HG03064 (cell line): ENCODE measurements around the gene CDH12.
"Not testable (repeated sequence)": the region's sequence is repeated elsewhere in the genome, so short reads cannot be mapped to it uniquely, and the experiment has no call there.

Experiments
- ATAC-seq: cut with Tn5 transposase; IDR thresholded peaks from one replicate; pipeline ENCODE4 v1.9.1; 2021; ENCODE audit warnings: low read depth; ENCODE audit not compliant: unreplicated experiment

Gene CDH12

DNA sequence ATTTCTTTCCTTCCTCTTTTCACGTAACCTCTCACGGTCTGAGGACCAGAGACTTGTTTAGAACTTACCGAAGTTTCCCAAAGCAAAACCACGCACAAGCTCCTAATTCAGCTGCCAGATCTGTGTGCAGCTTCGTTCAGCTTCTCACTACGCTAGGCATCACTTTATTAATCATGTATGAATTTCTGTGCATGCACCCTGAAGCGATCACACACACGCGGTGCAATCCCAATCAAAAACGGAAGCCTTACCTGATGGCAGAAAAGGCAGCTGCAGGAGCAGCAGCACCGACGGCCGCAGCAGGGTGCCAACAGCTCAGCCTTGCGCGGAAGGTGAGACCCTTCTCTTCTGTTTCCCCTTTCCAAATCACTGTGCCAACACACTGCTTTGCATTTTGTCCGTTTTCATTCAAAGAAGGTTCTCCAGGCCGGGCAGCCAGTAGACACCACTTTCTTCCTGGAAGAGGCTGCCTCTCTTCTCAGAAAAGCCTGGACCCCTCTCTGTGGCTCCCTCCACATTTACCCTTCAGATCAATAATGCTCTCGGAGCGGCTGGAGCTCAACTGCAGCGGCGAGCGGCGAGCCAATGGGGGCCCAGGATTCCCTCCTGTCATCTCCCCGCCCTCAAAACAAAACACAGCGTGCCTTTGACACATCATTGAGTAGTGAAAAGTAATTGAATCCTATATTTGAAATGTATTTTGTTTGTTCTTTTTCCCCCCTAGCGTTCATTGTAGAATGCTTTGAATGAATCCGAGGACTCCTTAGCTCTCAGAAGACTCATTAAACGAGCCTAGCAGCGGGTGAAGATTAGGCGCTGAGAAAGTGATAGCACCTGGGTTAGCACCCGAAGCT, at the start of gene CDH12:
CDH12 (minus strand) TSS at position 538 of the 854 bp plus-strand sequence.
- no peak for ATAC-seq

DNA sequence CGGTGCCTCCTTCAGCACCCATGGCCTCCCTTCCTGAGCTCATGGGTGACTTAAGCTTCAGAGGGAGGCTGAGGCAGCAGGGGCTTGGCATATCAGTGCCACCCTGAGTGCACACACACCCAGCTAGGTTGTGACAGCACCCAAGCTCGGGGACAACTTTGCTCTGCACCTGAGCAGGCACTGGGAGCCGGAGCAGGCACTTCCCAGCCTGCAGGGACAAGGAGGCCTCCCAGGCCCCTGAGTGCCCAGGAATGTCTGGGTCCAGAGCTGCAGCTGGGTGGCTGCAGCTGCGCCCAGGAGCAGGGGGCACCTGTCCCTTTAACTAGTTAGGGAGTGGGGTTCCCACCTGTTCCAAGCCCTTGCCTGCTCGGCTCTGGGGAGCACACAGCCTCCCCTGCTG, 48.7 kb upstream of the CDH12 start:
- no peak for ATAC-seq

DNA sequence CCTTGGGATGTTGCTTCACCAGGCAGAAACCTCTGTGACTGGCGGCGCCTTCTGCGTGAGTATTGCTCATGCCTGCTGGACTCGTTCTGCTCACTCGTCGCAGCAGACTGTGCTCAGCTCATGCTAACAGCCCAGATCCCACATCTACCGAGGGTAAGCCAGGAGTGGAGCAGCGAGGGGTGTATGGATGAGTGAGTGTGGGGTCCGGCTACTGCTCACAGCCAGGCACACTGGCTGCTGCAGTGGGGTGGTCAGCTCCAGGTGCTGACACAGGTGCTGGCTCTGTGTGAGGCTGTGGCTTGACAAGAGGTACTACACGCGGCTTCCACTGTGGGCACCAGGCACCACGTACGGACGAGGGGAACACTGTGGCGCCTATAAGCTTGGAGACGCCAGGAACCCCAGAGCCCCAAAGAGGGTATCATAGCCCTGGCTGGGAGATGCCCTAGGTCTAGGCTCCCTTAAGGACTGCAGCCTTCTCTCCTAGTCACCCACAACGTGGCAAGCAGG, 47.7 kb upstream of the CDH12 start:
- ATAC-seq: no peak

DNA sequence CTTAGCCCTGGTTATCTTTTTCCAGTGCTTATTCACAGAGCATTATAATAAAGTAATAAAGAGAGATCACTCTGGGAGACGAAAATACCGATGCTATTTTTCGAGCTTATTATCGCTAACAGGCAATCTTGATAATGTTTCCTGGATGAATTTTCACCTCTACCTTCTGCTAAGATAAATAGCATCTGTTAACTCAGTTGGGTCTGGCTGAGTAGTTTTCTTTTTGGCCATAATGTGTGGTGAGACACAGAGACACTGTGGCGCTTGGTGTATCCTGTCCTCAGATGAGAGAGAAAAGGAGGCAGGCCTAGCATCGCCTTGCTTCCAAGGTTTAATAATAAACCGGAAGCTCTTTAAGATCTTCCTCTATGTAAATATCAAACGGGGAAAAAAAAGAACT, 46.2 kb upstream of the CDH12 start:
- no peak for ATAC-seq

DNA sequence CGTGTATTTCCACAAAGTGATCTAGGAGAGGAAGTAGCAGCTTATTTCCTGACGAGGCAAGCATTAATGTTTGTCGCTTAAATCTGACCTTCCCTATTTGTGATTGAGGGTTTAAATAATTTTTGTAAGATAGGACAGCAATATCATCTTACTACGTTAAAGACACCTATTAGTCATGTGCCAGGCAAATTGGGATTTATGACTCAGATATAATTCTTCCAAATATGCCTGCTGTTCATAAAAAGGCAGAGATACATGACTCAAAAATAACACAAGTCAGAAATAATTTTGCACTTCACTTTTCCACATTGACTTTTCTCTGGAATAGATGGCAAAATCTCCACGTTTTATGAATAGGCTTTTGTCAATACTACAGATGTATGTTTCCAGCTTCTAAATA, 43.0 kb upstream of the CDH12 start:
- no peak for ATAC-seq

DNA sequence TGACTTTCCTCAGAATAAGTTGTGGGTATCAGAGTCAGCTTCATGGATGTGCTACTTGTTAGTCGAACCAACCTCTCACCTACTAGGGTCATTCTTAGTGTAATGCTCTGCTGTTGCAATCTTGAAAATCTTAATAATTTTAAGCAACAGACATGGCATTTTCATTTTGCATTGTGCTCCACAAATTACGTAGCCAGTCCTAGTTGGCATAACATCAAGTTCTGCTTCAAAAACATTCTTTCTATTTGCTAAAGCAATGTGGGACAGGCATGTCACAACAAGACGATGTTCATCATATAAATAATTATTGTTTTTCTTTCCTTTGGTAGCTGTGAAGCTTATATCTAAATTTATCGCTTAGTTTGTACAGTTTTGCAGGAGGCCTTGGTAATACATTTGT, 39.3 kb upstream of the CDH12 start:
- ATAC-seq: no peak

DNA sequence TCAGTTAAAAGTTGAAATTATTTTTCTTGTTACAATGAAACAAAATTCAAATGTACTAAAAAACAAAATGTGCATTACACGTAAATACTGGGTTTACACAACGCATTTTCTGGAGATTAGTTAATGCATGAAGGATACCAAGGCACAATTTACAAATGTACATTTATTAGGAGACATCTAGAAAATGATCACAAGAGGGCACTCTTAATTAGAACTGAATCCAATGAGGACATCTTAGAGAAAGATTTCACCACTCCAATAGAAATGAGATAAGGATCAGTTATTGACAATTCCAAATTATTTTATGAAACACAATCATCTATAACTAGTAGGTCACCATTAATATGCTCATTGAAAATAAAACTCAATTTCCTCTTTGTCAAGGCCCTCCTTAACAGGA, 36.6 kb upstream of the CDH12 start:
- no peak for ATAC-seq

DNA sequence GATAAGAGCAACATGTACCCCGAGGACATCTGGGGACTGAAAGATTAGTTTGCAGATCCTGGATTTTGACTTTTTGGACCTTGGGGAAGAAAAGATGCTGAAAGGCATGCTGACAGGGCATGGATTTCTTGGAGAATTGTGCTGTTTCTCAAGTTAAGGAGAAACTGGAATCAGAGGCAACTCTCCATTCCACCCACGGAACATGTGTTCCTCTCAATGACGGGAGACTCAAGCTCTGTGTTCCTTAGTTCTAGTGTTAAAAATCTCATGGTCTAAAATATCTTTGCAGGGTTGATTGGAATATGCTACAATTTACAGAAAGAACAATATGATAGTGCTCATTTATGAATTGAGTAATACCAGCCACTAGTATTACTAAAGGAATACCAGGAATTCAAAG, 34.4 kb upstream of the CDH12 start:
- no peak for ATAC-seq

DNA sequence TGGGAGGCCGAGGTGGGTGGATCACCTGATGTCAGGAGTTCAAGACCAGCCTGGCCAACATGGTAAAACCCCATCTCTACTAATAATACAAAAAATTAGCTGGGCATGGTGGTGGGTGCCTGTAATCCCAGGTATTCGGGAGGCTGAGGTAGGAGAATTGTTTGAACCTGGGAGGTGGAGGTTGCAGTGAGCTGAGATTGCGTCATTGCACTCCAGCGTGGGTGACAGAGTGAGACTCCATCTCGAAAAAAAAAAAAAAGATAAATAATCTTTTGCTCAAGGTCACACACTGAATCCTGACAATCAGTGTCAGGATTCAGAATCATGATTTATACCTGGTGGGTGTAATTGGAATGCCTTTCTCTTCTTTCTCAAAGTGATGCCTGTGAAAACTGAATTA, 5.8 kb upstream of the CDH12 start:
- not testable (repeated sequence) for ATAC-seq

DNA sequence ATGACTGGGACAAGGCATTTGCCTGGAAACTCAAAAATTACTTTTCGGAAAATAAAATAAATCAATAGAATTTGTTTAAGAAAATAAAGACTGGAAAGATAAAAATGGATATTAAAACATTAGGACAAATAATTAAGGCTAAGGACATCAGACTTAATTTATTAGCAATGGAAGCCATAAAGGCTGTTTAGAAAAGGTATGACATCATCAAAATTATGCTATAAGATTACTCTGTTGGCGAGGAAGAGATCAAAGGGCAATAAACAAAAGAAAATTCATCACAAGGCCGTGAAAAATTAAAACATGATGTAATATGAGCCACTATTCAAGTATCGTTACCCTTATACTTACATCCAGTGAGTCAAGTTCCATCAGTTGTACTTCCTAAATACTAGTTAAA, 2.7 kb upstream of the CDH12 start:
- ATAC-seq: no peak

DNA sequence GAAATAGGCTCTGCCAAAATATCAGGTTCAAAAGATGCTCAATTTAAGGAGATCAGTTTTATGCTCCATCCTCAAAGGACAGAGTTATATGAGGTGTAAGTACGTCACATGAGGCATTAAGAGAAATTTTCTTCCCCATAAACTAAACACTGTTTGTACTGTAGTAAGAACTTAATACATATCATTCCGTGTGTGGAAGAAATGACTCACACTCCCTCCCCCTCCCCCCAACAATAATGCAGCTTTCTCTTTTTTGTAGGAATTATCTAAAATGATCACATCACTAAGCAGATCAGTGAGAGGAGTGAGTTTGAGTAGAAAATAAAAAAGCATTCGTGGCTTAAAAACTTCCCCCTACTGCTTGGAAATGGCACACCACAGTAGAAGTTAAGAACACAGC, 2.2 kb downstream of the CDH12 start:
- ATAC-seq: no peak

DNA sequence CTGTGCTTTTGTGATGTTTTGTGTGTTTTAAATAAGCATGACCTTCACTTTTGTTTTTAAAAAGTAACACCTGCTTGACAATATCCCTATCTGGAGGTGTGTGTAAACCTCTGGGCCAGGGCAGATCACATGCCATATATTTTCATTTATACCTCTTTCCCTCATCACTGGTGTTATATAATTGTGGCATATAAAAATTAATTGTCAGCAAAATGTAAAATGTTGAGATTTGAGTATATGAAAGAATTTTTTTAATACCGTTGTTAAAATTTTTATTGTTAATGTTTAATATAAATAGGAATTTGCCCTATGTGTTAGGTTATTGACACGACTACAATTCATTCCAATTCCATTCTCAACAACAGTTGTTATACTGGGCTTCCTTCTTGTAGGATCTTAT, 6.5 kb downstream of the CDH12 start:
- ATAC-seq: no peak

DNA sequence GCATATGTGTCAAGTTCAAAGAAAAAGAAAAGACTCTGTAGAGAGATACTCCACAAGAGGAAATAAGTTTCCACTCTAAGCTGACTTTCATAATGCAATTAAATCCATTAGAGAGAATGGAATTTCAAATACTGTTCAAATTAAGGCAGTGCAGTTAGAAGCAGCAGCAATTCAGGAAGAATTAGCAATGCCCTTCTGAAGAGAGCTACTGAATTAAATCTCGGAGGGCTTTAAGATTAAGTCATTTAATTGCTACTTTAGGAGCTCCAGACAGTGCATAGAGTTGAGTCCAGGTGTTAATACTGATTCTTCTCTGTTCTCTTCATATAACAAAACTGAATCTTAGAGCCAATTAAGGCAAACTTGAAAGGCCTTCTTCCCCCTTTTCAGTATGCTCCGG, 8.5 kb downstream of the CDH12 start:
- no peak for ATAC-seq

DNA sequence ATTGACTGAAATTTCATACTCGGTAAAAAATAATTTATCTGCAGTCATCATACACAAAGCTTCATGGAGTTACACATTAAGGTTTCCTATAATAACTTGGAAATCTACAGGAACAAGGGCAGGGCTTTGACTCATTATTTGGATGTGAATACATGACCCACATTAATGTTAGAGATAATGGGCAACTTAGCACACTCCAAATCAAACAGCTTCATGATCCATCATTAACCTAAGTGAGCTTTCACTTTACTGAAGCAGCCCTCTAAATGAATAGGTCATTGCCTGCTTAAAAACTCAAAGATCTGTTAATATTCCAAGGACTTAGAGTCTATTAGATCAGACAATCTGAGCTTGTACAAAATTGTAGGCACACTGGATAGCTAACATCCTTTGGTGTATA, 9.0 kb downstream of the CDH12 start:
- ATAC-seq: no peak

DNA sequence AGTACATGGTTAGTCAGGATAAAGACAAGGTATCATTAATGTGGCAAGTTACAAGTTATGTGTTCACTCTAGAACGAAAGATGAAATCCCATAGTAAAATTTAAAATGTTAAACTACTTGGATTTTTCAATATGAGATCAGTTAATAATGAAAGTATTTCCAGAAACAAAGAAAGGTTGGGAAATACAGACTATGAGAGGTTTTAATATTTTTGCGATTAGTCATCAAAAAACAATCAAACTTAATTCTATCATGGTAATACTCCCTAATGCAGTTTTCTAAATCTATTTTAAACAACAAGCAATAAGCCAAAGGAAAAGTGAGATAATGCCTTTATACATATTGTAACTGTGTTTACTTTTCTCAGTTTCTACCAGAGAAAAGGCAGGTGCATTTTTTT, 10.6 kb downstream of the CDH12 start:
- no peak for ATAC-seq

DNA sequence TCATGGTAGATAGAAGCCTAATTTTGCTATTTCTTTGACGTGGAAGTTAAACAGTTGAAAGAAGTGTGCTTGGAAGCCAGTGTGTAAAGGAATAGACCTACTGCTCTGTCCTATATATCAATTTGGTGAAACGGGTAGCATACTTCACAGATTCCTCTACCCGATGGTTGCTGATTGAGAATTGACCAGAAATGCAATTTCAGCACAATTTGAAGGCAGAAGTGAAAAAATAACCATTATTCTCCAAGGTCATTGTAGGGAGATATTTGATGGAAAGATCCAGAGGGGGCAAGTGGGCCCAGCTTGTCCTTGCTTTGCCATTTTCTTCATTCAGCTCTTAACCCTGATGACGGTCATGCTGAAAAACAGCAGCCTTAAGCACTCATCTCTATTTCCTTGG, 15.3 kb downstream of the CDH12 start:
- no peak for ATAC-seq

DNA sequence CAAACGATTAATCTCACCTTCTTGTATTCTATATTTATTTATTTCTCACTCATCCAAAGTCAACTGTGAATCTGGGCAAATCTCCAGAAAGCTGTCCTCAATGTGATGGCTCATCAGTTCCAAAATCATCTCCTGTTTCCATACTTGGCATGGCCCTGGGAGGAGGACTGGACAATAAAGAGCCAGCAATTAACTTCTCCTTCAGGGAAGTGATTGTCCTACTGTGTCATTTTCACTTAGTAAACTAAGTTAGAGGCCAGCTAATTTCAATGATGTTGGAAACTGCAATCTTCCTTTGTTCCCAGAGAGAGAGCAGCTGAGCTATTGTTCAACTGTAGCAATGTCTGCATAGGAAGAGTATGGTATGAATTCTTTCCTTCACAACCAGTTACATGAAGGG, 17.5 kb downstream of the CDH12 start:
- ATAC-seq: no peak

DNA sequence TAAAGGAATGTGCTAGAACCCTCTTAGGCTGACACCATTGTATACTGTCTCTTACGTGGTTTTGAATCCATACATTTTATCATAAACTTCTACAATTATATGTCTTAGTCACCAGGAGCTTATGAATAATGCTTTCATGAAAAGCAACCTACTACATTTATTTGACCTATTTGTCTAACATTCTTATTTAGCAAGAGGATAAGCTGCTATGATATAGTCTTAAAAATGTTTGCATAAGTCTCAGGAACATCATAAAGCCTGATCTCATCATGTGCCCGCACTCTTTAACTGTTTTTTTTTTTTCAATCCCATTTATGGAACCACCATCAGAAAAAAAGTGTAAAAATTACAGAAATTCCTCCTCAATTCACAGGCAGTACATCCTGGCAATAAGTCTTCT, 59.7 kb downstream of the CDH12 start:
- ATAC-seq: no peak

DNA sequence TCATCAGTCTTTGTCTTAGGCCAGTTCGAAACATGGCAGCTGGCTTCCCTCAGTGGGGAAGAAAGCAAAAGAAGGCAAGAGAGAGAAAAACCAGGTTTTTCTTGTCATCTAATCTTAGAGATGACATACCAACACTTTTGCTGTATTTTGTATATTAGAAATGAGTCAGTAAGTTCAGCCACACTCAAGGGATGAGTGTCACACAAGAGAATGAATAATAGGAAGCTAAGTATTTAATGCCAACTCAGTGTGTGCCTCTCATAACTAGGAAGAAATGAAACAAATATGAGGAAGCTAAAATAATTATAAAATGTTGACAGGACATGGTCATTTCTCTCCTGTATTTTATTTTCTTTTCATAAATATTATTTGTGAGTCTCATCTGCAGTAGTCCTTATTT, 65.3 kb downstream of the CDH12 start:
- no peak for ATAC-seq

DNA sequence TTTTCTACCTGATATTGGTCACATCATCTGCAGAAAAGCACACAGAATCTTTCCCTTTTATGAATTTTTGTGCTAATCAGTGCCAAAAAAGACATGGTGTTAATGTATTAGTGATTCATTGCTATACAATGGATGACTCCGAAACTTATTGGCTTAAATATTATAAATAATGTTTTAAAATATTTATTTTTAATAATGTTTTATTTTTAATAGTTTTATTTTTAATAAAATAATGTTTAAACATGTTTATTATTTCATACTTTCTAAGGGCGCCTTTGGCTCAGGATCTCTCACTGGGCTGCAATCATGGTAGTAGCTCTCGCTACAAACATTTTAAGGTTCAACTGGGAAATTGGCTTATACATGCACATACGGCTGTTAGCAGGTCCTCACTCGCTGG, 65.7 kb downstream of the CDH12 start:
- ATAC-seq: no peak

DNA sequence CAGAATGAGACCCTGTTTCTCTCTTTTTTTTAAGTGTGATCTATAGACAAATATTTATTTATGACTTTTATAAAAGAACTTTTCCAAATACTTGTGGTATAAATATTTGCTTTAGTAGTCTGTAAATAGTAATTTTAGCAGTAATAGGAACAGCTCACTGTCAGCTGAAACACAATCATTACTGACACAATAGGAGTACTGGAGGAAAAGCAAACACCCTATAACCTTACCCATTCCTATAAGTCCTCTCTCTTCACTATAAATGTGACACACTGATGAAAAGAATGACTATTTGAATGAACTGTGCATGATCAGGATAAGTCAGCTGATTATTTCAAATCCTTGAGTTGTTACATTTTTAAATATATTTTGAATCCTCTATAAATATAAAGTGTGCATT, 72.4 kb downstream of the CDH12 start:
- no peak for ATAC-seq

DNA sequence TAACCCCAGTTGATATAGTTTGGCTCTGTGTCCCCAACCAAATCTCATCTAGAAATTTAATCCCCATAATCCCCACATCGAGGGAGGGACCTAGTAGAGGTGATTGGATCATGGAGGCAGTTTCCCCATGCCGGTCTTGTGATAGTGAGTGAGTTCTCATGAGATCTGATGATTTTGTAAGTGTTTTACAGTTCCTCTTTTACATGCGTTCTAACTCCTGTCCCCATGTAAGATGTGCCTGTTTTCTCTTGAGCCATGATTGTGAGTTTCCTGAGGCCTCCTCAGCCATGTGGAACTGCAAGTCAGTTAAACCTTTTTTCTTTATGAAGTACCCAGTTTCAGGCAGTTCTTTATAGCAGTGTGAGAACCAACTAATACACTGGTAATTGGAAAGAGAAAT, 73.6 kb downstream of the CDH12 start:
- no peak for ATAC-seq

DNA sequence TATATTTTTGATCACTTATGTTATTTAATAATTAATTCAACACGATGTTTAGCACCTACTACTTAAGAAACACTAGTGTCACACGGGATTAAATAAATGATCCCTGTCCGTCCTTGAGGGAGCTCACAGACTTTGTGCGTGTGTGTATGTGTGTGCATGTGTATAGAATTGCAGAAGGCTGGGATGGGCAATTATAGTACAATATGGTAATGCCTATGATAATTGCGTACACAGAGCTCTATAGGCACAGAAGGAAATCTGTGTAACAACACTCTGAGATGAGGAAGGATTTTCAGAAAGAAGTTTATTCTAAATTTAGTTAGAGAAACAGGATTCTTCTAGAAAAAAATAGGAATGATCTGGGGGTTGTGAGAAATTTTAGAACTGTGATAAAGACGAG, 76.9 kb downstream of the CDH12 start:
- no peak for ATAC-seq
